ENCODE measurements around the gene SMIM3. TPM values are rescaled to one million over a fixed set of nuclear protein-coding genes. Genes with fewer than 3 reads are reported as not detected.

The SMIM3 gene
- total and polyA plus RNA-seq, 2 experiments from 2014 or later: 6.2 to 7.6 TPM

GRCh38 chr5:150789450-150789849 lies 10.9 kb downstream of the SMIM3 start:
- peaks cover 3% of the 10 kb centered on the region; the same call in 1 of the 2 replicates for H4K20me1 ChIP-seq (replicated peaks; ENCODE audit: insufficient read depth)
- Mint-ChIP-seq H3K36me3 (ENCODE audit: low read depth) (peaks cover 7% of the 10 kb centered on the region; the same call in 2 of the 3 replicates), H3K27me3 (ENCODE audit: insufficient read depth, low read depth, poor library complexity) (peaks cover 2% of the 10 kb centered on the region), H3K4me1 (peaks cover 14% of the 10 kb centered on the region; the same call in 2 of the 3 replicates), H3K9me3 (peaks cover 6% of the 10 kb centered on the region; the same call in 2 of the 3 replicates), H3K4me3 (no peak overlapping the region), H3K27ac (no peak overlapping the region)
- H3K4me3 ChIP-seq: no peak overlapping the region
- no peaks in the 10 kb centered on the region for H3K27me3 ChIP-seq (ENCODE audit: insufficient read depth)
- DNase-seq (ENCODE audit: low spot score): no peak
- no peaks in the 10 kb centered on the region for H3K9me2 ChIP-seq (ENCODE audit: insufficient read depth)
- H3K4me2 ChIP-seq: no peak overlapping the region
- H3K27ac ChIP-seq (ENCODE audit: low read depth): no peak overlapping the region
- 0 out of 2 replicates have a peak, but pooled peaks cover 5% of the 10 kb centered on the region for H3K4me1 ChIP-seq (ENCODE audit: insufficient read depth)
- 0 out of 2 replicates have a peak, but pooled peaks cover 2% of the 10 kb centered on the region for H3K36me3 ChIP-seq (ENCODE audit: insufficient read depth)
- TF ChIP-seq ZNF331 (CRISPR knock-in tag; IDR thresholded peaks at IDR 0.05; ENCODE audit: low read depth): no peak
- no peak for TF ChIP-seq STAT1 (IDR thresholded peaks at IDR 0.05; ENCODE audit: unreplicated experiment)
- no peak for TF ChIP-seq CREB1 (CRISPR knock-in tag; IDR thresholded peaks at IDR 0.05; ENCODE audit: low read depth)
- no peak for TF ChIP-seq ZNF114 (CRISPR knock-in tag; IDR thresholded peaks at IDR 0.05)
- TF ChIP-seq EZH2 (IDR thresholded peaks at IDR 0.05; ENCODE audit: low read depth, unreplicated experiment): no peak
- no peak for TF ChIP-seq POLR2AphosphoS5 (IDR thresholded peaks at IDR 0.05; ENCODE audit: low read depth)
- no peak for TF ChIP-seq ZNF462 (CRISPR knock-in tag; IDR thresholded peaks at IDR 0.05)
- TF ChIP-seq EZH2phosphoT487 (IDR thresholded peaks at IDR 0.05; ENCODE audit: unreplicated experiment): no peak
- no peak for TF ChIP-seq REST (IDR thresholded peaks at IDR 0.05; ENCODE audit: unreplicated experiment)
- no peak for TF ChIP-seq JUNB (IDR thresholded peaks at IDR 0.05; ENCODE audit: unreplicated experiment)
- TF ChIP-seq ETS1 (IDR thresholded peaks at IDR 0.05): no peak
- no peak overlapping the region for H2AFZ ChIP-seq
- peak; percentile 59 for ATAC-seq
- H3K79me2 ChIP-seq (replicated peaks; ENCODE audit: insufficient read depth): peaks cover 17% of the 10 kb centered on the region; the same call in 1 of the 2 replicates
- no peaks in the 10 kb centered on the region for H3F3A ChIP-seq (replicated peaks; ENCODE audit: low read depth)

Data from GM23338 (cell line).